HepG2 (cell line): ENCODE results near the gene PLEKHA3. TPM values are rescaled to one million over a fixed set of nuclear protein-coding genes. Genes with fewer than 3 reads are reported as not detected.

ENCODE experiments used
- CREM ChIP-seq, 2 experiments: sonication (generic) in 1 of 2; formaldehyde crosslinking in 1 of 2; IDR thresholded peaks; 2 replicates each; pipeline versions ENCODE4 v1.4.0 to v1.6.1; 2016 to 2020; ENCODE audit warnings: antibody characterized with exemption in 1 of 2, mild to moderate bottlenecking in 1 of 2, missing genetic modification reagents in 1 of 2
- HOXA9 ChIP-seq: sonication (generic); formaldehyde crosslinking; IDR thresholded peaks from 2 replicates; pipeline ENCODE4 v1.8.1; 2022; ENCODE audit warnings: missing genetic modification reagents, mild to moderate bottlenecking, moderate library complexity, borderline replicate concordance
- KMT2B ChIP-seq: IDR thresholded peaks from 2 replicates; pipeline ENCODE4 v1.6.1; 2016; ENCODE audit warnings: missing genetic modification reagents, missing compliant biosample characterization
- NFRKB ChIP-seq: fragments of 450-650 bp; IDR thresholded peaks from 2 replicates; pipeline ENCODE4 v1.6.1; 2017
- NR2F2 ChIP-seq: IDR thresholded peaks from 2 replicates; pipeline ENCODE4 v1.6.1; 2012; ENCODE audit warnings: low read depth, inconsistent platforms, borderline replicate concordance
- RXRA ChIP-seq: sonication (generic); formaldehyde crosslinking; IDR thresholded peaks from 2 replicates; pipeline ENCODE4 v1.5.1; 2020; ENCODE audit warnings: missing genetic modification reagents
- SALL2 ChIP-seq: sonication (generic); formaldehyde crosslinking; IDR thresholded peaks from 2 replicates; pipeline ENCODE4 v1.8.1; 2023; ENCODE audit warnings: mild to moderate bottlenecking, missing genetic modification reagents, inconsistent platforms
- SRF ChIP-seq: IDR thresholded peaks from 2 replicates; pipeline ENCODE4 v1.6.1; 2011; ENCODE audit warnings: mild to moderate bottlenecking, low read depth, low read length, moderate library complexity
- TAF1 ChIP-seq: sonication (generic); formaldehyde crosslinking; IDR thresholded peaks from 2 replicates; pipeline ENCODE4 v1.4.0; 2020; ENCODE audit warnings: missing genetic modification reagents
- ZFP41 ChIP-seq: sonication (generic); formaldehyde crosslinking; IDR thresholded peaks from 2 replicates; pipeline ENCODE4 v1.4.0; 2020; ENCODE audit warnings: mild to moderate bottlenecking, missing genetic modification reagents, borderline replicate concordance
- ZFY ChIP-seq: sonication (generic); formaldehyde crosslinking; IDR thresholded peaks from 2 replicates; pipeline ENCODE4 v1.4.0; 2020; ENCODE audit warnings: missing genetic modification reagents
- ZKSCAN1 ChIP-seq: fragments of 150-350 bp; IDR thresholded peaks from 2 replicates; pipeline ENCODE4 v1.6.1; 2014; ENCODE audit warnings: low read length
- ZNF225 ChIP-seq: sonication (generic); formaldehyde crosslinking; IDR thresholded peaks from 2 replicates; pipeline ENCODE4 v1.4.0; 2020; ENCODE audit warnings: mild to moderate bottlenecking, missing genetic modification reagents
- ZNF274 ChIP-seq: sonication (generic); formaldehyde crosslinking; IDR thresholded peaks from 2 replicates; pipeline ENCODE4 v1.5.1; 2020; ENCODE audit warnings: mild to moderate bottlenecking, missing genetic modification reagents
- ZNF333 ChIP-seq: sonication (generic); formaldehyde crosslinking; IDR thresholded peaks from 2 replicates; pipeline ENCODE4 v1.4.0; 2020; ENCODE audit warnings: mild to moderate bottlenecking, missing genetic modification reagents, borderline replicate concordance
- ZNF430 ChIP-seq: sonication (generic); formaldehyde crosslinking; IDR thresholded peaks from 2 replicates; pipeline ENCODE4 v1.9.0; 2021; ENCODE audit warnings: mild to moderate bottlenecking, missing genetic modification reagents
- ZNF605 ChIP-seq: sonication (generic); formaldehyde crosslinking; IDR thresholded peaks from 2 replicates; pipeline ENCODE4 v1.8.0; 2022; ENCODE audit warnings: mild to moderate bottlenecking, missing genetic modification reagents
- ZNF616 ChIP-seq: sonication (generic); formaldehyde crosslinking; IDR thresholded peaks from 2 replicates; pipeline ENCODE4 v1.5.0; 2020; ENCODE audit warnings: low read depth, mild to moderate bottlenecking, missing genetic modification reagents
- ZNF746 ChIP-seq: sonication (generic); formaldehyde crosslinking; IDR thresholded peaks from 2 replicates; pipeline ENCODE4 v1.8.0; 2022; ENCODE audit warnings: mild to moderate bottlenecking, missing genetic modification reagents
- polyA plus RNA-seq, 8 experiments: library from polyadenylated mRNA; depleted of rRNA in 3 of 8; stranded (reverse) in 7 of 8; unstranded in 1 of 8; fragments of >200 nt; fragmentation: Illumina TruSeq in 4 of 8; extraction: Trizol in 4 of 8; gene quantifications; 2 replicates each; pipeline versions ENCODE4 v1.2.1 to v1.2.3, GENCODE V29; 2011 to 2016; ENCODE audit warnings: low read depth in 4 of 8, missing spikeins in 1 of 8, mixed read lengths in 1 of 8; ENCODE audit not compliant: insufficient read depth in 1 of 8
- total RNA-seq, 5 experiments: library from RNA; depleted of rRNA; stranded (reverse); fragments of >200 nt; fragmentation: Illumina TruSeq; extraction: Trizol; gene quantifications; 2 replicates each; pipeline ENCODE4 v1.2.3, GENCODE V29; 2016; ENCODE audit warnings: low read depth in 1 of 5
- TF ChIP-seq, protein P1 (sequence below): sonication (generic); formaldehyde crosslinking; conservative IDR thresholded peaks from 2 replicates; pipeline ENCODE4 v1.4.0; 2020; ENCODE audit warnings: missing genetic modification reagents
- TF ChIP-seq, protein P2 (sequence below): sonication (generic); formaldehyde crosslinking; IDR thresholded peaks from 2 replicates; pipeline ENCODE4 v1.4.0; 2020; ENCODE audit warnings: missing genetic modification reagents, low read depth, mild to moderate bottlenecking, borderline replicate concordance
- TF ChIP-seq, protein P3 (sequence below): sonication (generic); formaldehyde crosslinking; IDR thresholded peaks from 2 replicates; pipeline ENCODE4 v1.8.1; 2022; ENCODE audit warnings: mild to moderate bottlenecking, missing genetic modification reagents
- TF ChIP-seq, protein P4 (sequence below): IDR thresholded peaks from 2 replicates; pipeline ENCODE4 v1.6.1; 2016
- TF ChIP-seq, protein P5 (sequence below): sonication (generic); formaldehyde crosslinking; IDR thresholded peaks from 2 replicates; pipeline ENCODE4 v1.4.0; 2020; ENCODE audit warnings: mild to moderate bottlenecking, missing genetic modification reagents

PLEKHA3 gene
- total and polyA plus RNA-seq, 2 of the 13 experiments (the other 11 are each of a cell fraction or from before 2014, with no cell fraction given), result 11.7 to 23.1 TPM

DNA sequence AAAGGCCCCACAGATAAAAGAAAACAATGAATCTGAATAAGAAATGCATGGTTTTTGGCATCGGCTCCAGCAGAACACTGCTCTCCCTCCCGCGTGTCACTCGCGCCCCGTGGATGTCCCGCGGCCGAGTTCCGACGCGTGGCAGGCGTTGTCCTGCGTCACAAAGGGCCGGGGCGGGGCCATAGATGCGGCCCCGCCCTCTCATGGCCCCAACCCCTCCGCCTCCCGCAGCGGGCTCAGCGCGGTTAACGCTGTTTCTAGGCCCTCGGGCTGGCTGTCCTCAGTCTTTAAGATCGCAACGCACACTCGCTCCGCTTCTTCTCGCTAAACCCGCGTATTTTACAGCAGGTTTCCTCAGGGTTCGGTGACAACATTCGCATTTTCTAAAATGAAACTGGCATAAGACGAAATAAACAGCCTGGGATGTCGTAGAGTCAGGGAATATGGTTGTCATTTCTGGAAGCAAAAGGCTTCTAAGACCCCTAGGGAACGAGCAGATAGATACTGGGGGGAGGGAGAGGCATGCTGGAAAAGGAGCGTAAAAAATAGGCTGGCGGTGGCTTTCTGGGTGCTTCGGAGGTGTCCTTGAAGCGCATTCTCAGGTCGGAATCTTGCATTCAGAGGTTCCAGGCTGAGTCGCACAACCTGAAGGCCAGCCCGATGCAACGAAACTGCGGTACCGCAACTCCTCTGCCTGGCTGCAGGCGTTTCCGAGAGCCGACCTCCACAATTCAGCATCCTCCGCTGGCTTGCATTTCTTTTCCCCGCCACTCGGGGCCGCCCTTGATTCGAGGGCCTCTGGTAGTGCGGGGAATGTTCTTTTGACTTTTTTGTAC, 1.6 kb upstream of the PLEKHA3 start, which contains the start of gene FKBP7 (continued):
- TF ChIP-seq ZNF225 (CRISPR knock-in tag), result 0 out of 2 replicates have a peak, but pooled peaks have one; percentile 37
- peak; percentile 88 for TF ChIP-seq KMT2B
- peak; percentile 82 for TF ChIP-seq CREM (IDR thresholded peaks at IDR 0.05)
- TF ChIP-seq CREM (CRISPR knock-in tag; IDR thresholded peaks at IDR 0.05), result 0 out of 2 replicates have a peak, but pooled peaks have one; percentile 13
- TF ChIP-seq NR2F2, result no peak
- peak; percentile 60; the same call in 1 of the 2 replicates for TF ChIP-seq ZNF274 (CRISPR knock-in tag)
- no peak for TF ChIP-seq HOXA9 (CRISPR knock-in tag)
- TF ChIP-seq, protein P1, sequence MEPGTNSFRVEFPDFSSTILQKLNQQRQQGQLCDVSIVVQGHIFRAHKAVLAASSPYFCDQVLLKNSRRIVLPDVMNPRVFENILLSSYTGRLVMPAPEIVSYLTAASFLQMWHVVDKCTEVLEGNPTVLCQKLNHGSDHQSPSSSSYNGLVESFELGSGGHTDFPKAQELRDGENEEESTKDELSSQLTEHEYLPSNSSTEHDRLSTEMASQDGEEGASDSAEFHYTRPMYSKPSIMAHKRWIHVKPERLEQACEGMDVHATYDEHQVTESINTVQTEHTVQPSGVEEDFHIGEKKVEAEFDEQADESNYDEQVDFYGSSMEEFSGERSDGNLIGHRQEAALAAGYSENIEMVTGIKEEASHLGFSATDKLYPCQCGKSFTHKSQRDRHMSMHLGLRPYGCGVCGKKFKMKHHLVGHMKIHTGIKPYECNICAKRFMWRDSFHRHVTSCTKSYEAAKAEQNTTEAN, result peak; percentile 73
- TF ChIP-seq, protein P2, sequence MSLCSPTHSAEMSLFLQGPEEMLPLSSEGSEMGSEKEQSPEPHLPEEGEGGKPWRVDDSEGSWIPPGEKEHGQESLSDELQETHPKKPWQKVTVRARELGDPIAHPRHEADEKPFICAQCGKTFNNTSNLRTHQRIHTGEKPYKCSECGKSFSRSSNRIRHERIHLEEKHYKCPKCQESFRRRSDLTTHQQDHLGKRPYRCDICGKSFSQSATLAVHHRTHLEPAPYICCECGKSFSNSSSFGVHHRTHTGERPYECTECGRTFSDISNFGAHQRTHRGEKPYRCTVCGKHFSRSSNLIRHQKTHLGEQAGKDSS (CRISPR knock-in tag), result no peak; the same call in 1 of the 2 replicates
- TF ChIP-seq ZFY (CRISPR knock-in tag), result peak; percentile 77
- 0 out of 2 replicates have a peak, but pooled peaks have one; percentile 31 for TF ChIP-seq SRF
- peak; percentile 84; the same call in 1 of the 2 replicates for TF ChIP-seq ZNF605
- TF ChIP-seq ZFP41, result no peak
- peak; percentile 64 for TF ChIP-seq SALL2
- no peak for TF ChIP-seq NFRKB
- TF ChIP-seq, protein P3, sequence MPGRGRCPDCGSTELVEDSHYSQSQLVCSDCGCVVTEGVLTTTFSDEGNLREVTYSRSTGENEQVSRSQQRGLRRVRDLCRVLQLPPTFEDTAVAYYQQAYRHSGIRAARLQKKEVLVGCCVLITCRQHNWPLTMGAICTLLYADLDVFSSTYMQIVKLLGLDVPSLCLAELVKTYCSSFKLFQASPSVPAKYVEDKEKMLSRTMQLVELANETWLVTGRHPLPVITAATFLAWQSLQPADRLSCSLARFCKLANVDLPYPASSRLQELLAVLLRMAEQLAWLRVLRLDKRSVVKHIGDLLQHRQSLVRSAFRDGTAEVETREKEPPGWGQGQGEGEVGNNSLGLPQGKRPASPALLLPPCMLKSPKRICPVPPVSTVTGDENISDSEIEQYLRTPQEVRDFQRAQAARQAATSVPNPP (CRISPR knock-in tag), result no peak
- TF ChIP-seq, protein P4, sequence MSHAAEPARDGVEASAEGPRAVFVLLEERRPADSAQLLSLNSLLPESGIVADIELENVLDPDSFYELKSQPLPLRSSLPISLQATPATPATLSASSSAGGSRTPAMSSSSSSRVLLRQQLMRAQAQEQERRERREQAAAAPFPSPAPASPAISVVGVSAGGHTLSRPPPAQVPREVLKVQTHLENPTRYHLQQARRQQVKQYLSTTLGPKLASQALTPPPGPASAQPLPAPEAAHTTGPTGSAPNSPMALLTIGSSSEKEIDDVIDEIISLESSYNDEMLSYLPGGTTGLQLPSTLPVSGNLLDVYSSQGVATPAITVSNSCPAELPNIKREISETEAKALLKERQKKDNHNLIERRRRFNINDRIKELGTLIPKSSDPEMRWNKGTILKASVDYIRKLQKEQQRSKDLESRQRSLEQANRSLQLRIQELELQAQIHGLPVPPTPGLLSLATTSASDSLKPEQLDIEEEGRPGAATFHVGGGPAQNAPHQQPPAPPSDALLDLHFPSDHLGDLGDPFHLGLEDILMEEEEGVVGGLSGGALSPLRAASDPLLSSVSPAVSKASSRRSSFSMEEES (CRISPR knock-in tag), result peak; percentile 77
- TF ChIP-seq ZNF616 (CRISPR knock-in tag), result peak; percentile 61; the same call in 1 of the 2 replicates
- TF ChIP-seq, protein P5, sequence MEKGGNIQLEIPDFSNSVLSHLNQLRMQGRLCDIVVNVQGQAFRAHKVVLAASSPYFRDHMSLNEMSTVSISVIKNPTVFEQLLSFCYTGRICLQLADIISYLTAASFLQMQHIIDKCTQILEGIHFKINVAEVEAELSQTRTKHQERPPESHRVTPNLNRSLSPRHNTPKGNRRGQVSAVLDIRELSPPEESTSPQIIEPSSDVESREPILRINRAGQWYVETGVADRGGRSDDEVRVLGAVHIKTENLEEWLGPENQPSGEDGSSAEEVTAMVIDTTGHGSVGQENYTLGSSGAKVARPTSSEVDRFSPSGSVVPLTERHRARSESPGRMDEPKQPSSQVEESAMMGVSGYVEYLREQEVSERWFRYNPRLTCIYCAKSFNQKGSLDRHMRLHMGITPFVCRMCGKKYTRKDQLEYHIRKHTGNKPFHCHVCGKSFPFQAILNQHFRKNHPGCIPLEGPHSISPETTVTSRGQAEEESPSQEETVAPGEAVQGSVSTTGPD (CRISPR knock-in tag), result 0 out of 2 replicates have a peak, but pooled peaks have one; percentile 36
- no peak for TF ChIP-seq ZKSCAN1
- TF ChIP-seq ZNF746, result peak; percentile 17; the same call in 1 of the 2 replicates
- TF ChIP-seq TAF1 (CRISPR knock-in tag), result peak; percentile 87
- peak; percentile 95 for TF ChIP-seq ZNF430 (CRISPR knock-in tag)
- no peak for TF ChIP-seq ZNF333 (CRISPR knock-in tag)
- peak; percentile 30 for TF ChIP-seq RXRA (CRISPR knock-in tag)
